Gastrocnemius medialis (tissue), 4 donors: ENCODE measurements around the gene RPP30. TPM values are rescaled to one million over a fixed set of nuclear protein-coding genes. Genes with fewer than 3 reads are reported as not detected.

Experiments used
- ATAC-seq, 2 donors: fragments of 150-250 bp; one replicate each; pipeline ENCODE4 v1.9.1; 2016
- DNase-seq, 2 donors: peaks; one replicate each; pipeline ENCODE4 v3.0.0-alpha.2; 2019
- H3K27ac ChIP-seq, 4 donors: fragments of 200-600 bp; sonication (generic); 1 replicate in 1 of 4; 2 replicates in 3 of 4; pipeline ENCODE4 v1.5.1; 2016 to 2018; ENCODE audit warnings: mild to moderate bottlenecking in 2 of 4, moderate library complexity in 1 of 4
- H3K27me3 ChIP-seq, 3 donors: fragments of 200-600 bp; sonication (generic) in 2 of 3; 1 replicate in 1 of 3; 2 replicates in 2 of 3; pipeline versions ENCODE4 v1.5.1 to v1.6.0; 2016 to 2019; ENCODE audit warnings: mild to moderate bottlenecking in 1 of 3, moderate library complexity in 1 of 3
- H3K36me3 ChIP-seq, 2 donors: fragments of 200-600 bp; sonication (generic) in 1 of 2; one replicate each; pipeline ENCODE4 v1.5.1; 2017 to 2018
- H3K4me1 ChIP-seq, 2 donors: fragments of 200-600 bp; sonication (generic) in 1 of 2; one replicate each; pipeline ENCODE4 v1.5.1; 2016 to 2017; ENCODE audit warnings: mild to moderate bottlenecking in 2 of 2
- H3K4me3 ChIP-seq, 4 donors: fragments of 200-600 bp; sonication (generic) in 3 of 4; 1 replicate in 1 of 4; 2 replicates in 3 of 4; pipeline ENCODE4 v1.5.1; 2016 to 2019; ENCODE audit warnings: mild to moderate bottlenecking in 2 of 4
- H3K9me3 ChIP-seq, 3 donors: fragments of 200-600 bp; sonication (generic) in 2 of 3; 1 replicate in 1 of 3; 2 replicates in 2 of 3; pipeline ENCODE4 v1.5.1; 2016 to 2019
- CTCF ChIP-seq, 5 experiments: fragments of 450-650 bp in 3 of 5; fragments of 200-600 bp in 2 of 5; sonication (generic) in 2 of 5; IDR thresholded peaks in 4 of 5; conservative IDR thresholded peaks in 1 of 5; 1 replicate in 4 of 5; 2 replicates in 1 of 5; pipeline ENCODE4 v1.5.1; 2016 to 2019; ENCODE audit warnings: antibody characterized with exemption in 5 of 5, mild to moderate bottlenecking in 3 of 5, moderate library complexity in 3 of 5
- POLR2A ChIP-seq, 2 donors: fragments of 450-650 bp; IDR thresholded peaks; one replicate each; pipeline ENCODE4 v1.6.1; 2017; ENCODE audit warnings: antibody characterized with exemption in 2 of 2, mild to moderate bottlenecking in 2 of 2, moderate library complexity in 2 of 2
- in situ Hi-C, 4 donors: fragments of 200-750 bp; cut with MboI; loops; one replicate each; pipeline versions ENCODE4 v1.15.0 to v1.8.0; 2017; ENCODE audit warnings: low sequenced_read_pairs in 4 of 4
- intact Hi-C: fragments of 100-400 bp; cut with DNase I; formaldehyde crosslinking; loops from one replicate; pipeline ENCODE4 v1.15.1; 2023; ENCODE audit warnings: low total_unique reads
- total RNA-seq, 4 donors: library from RNA; depleted of rRNA; stranded (reverse); fragments of >200 nt; gene quantifications; one replicate each; pipeline versions ENCODE4 v1.1.0 to v1.2.3, GENCODE V29; 2016

RPP30 gene
- total RNA-seq, 4 donors from 2014 or later = 20.4 to 44.9 (median 31.3) TPM

- H3K27ac ChIP-seq = peak within 1 kb of the TSS; percentile 43 to 66 (median 50)
- H3K36me3 ChIP-seq = no peaks in the 10 kb centered on the region
- H3K4me1 ChIP-seq = peaks cover 0 to 5% of the 10 kb centered on the region in 2 donors
- peak in 1 of 2 donors; percentile 23 for DNase-seq
- peaks cover 27 to 40% (median 38%) of the 10 kb centered on the region in 3 donors for H3K27me3 ChIP-seq
- intact Hi-C loops (no loop called here), in situ Hi-C loops (loop anchor here in 1 of 4 donors (25.0 kb wide), 1 partner anchor 1071 kb away; no protein-coding TSS in a partner anchor)
- peak within 1 kb of the TSS; percentile 62 to 82 (median 68) for H3K4me3 ChIP-seq
- TF ChIP-seq POLR2A (IDR thresholded peaks at IDR 0.05) (no peak), CTCF (IDR thresholded peaks at IDR 0.05 in 4 of 5, conservative IDR thresholded peaks at IDR 0.05 in 1 of 5) (peak in 4 of 5 experiments; percentile 43 to 69 (median 66))
- peak; percentile 82 to 83 for ATAC-seq
- no peaks in the 10 kb centered on the region for H3K9me3 ChIP-seq
These were observed 13.9 kb upstream of the RPP30 start, which contains the start of gene HTR7 for GRCh38 chr10:90857635-90858460. TSS of gene HTR7 (minus strand) at chr10:90858039. CDS start at chr10:90857671, 368 bp downstream.

- in situ Hi-C loops = loop anchor here in 1 of 4 donors (25.0 kb wide), 1 partner anchor 1071 kb away; no protein-coding TSS in a partner anchor
- Histone ChIP-seq H3K4me1 (peaks cover 0 to 5% of the 10 kb centered on the region in 2 donors), H3K4me3 (peak overlapping the region; percentile 62 to 82 (median 68)), H3K27me3 (peaks cover 27 to 39% (median 36%) of the 10 kb centered on the region in 3 donors), H3K9me3 (no peaks in the 10 kb centered on the region), H3K36me3 (no peaks in the 10 kb centered on the region), H3K27ac (peak overlapping the region in 3 of 4 donors; percentile 43 to 66 (median 53))
- no peak for DNase-seq
- ATAC-seq = no peak
- TF ChIP-seq POLR2A (IDR thresholded peaks at IDR 0.05) = no peak
- intact Hi-C loops = no loop called here
These were observed 13.3 kb upstream of the RPP30 start for GRCh38 chr10:90858461-90858968.

GRCh38 chr10:90859321-90859751 is 12.4 kb upstream of the RPP30 start:
- no peaks in the 10 kb centered on the region for H3K9me3 ChIP-seq
- ATAC-seq (no peak), DNase-seq (no peak)
- no peak overlapping the region for H3K27ac ChIP-seq
- in situ Hi-C loops = loop anchor here in 1 of 4 donors (25.0 kb wide), 1 partner anchor 1072 kb away; no protein-coding TSS in a partner anchor
- H3K4me1 ChIP-seq = peaks cover 0 to 5% of the 10 kb centered on the region in 2 donors
- intact Hi-C loops = no loop called here
- no peaks in the 10 kb centered on the region for H3K36me3 ChIP-seq
- peaks cover 23 to 31% (median 27%) of the 10 kb centered on the region in 3 donors for H3K27me3 ChIP-seq
- no peak overlapping the region for H3K4me3 ChIP-seq
- TF ChIP-seq POLR2A (IDR thresholded peaks at IDR 0.05) (no peak), CTCF (IDR thresholded peaks at IDR 0.05 in 4 of 5, conservative IDR thresholded peaks at IDR 0.05 in 1 of 5) (no peak)

GRCh38 chr10:90860790-90861189 is 11.0 kb upstream of the RPP30 start:
- TF ChIP-seq POLR2A (IDR thresholded peaks at IDR 0.05) (no peak), CTCF (IDR thresholded peaks at IDR 0.05 in 4 of 5, conservative IDR thresholded peaks at IDR 0.05 in 1 of 5) (no peak)
- Histone ChIP-seq H3K4me1 (peaks cover 0 to 5% of the 10 kb centered on the region in 2 donors), H3K27me3 (peaks cover 14 to 17% (median 16%) of the 10 kb centered on the region in 3 donors), H3K27ac (no peak overlapping the region), H3K36me3 (no peaks in the 10 kb centered on the region), H3K4me3 (no peak overlapping the region), H3K9me3 (no peaks in the 10 kb centered on the region)
- intact Hi-C loops (no loop called here), in situ Hi-C loops (loop anchor here in 1 of 4 donors (10.0 to 25.0 kb wide), 2 partner anchors 116 to 1073 kb away; no protein-coding TSS in a partner anchor)
- no peak for DNase-seq
- no peak for ATAC-seq
